IMR-90 (cell line): ENCODE measurements around the gene TMEM212. TPM values are rescaled to one million over a fixed set of nuclear protein-coding genes. Genes with fewer than 3 reads are reported as not detected.

Source experiments
- ATAC-seq: fragments of 200-7000 bp; cut with Tn5 transposase; 2 replicates; pipeline ENCODE4 v1.9.1; 2020; ENCODE audit warnings: low read depth, mild to moderate bottlenecking, moderate library complexity
- BruUV-seq: library from RNA; stranded (reverse); fragments of 400-500 nt; replicated peaks from 2 replicates; lab custom pipeline; 2021; lab: Mats Ljungman, UMichigan
- CTCF ChIA-PET: fragments of 300-600 bp; formaldehyde crosslinking; extraction: SDS; loops from one replicate; lab custom pipeline; 2021; ENCODE audit warnings: antibody characterized with exemption; lab: Yijun Ruan, JAX
- POLR2A ChIA-PET: fragments of 300-600 bp; sonication (Branson Sonifier 250); formaldehyde crosslinking; loops from one replicate; lab custom pipeline; 2022; ENCODE audit warnings: antibody characterized with exemption; ENCODE audit not compliant: unreplicated experiment; lab: Charles Lee
- DNase-seq: peaks from one replicate; pipeline ENCODE4 v3.0.0; 2013
- H2AFZ ChIP-seq: replicated peaks from 2 replicates; pipeline ENCODE3; 2013; ENCODE audit warnings: low read length, mild to moderate bottlenecking; ENCODE audit not compliant: poor library complexity
- H2AK5ac ChIP-seq: 2 replicates; pipeline ENCODE4 v1.6.1; 2013; ENCODE audit warnings: low read depth, low read length, inconsistent platforms
- H2AK9ac ChIP-seq: replicated peaks from 2 replicates; pipeline ENCODE3; 2013; ENCODE audit warnings: mild to moderate bottlenecking, low read depth, low read length, moderate library complexity; ENCODE audit not compliant: poor library complexity
- H2BK120ac ChIP-seq: 2 replicates; pipeline ENCODE4 v1.6.1; 2013; ENCODE audit warnings: low read depth, low read length, inconsistent platforms
- H2BK15ac ChIP-seq: 3 replicates; pipeline ENCODE4 v1.6.1; 2013; ENCODE audit warnings: low read depth, low read length, inconsistent platforms
- H2BK20ac ChIP-seq: 2 replicates; pipeline ENCODE4 v1.6.1; 2013; ENCODE audit warnings: low read depth, mild to moderate bottlenecking, inconsistent platforms, low read length, moderate library complexity
- H2BK5ac ChIP-seq: 2 replicates; pipeline ENCODE4 v1.6.1; 2013; ENCODE audit warnings: mild to moderate bottlenecking, low read depth, low read length, inconsistent platforms; ENCODE audit not compliant: poor library complexity, severe bottlenecking
- H3K14ac ChIP-seq: replicated peaks from 2 replicates; pipeline ENCODE4 v1.6.1; 2013; ENCODE audit warnings: low read depth, low read length, inconsistent platforms
- H3K18ac ChIP-seq: 2 replicates; pipeline ENCODE4 v1.6.1; 2013; ENCODE audit warnings: low read depth, low read length, control low read depth
- H3K23ac ChIP-seq: 2 replicates; pipeline ENCODE4 v1.6.1; 2013; ENCODE audit warnings: low read depth, low read length, inconsistent platforms
- H3K27ac ChIP-seq: 2 replicates; pipeline ENCODE4 v1.5.1; 2013; ENCODE audit warnings: mild to moderate bottlenecking, control low read depth, low read length; ENCODE audit not compliant: insufficient read depth
- H3K27me3 ChIP-seq: 2 replicates; pipeline ENCODE4 v1.6.1; 2013; ENCODE audit warnings: low read length; ENCODE audit not compliant: control insufficient read depth, insufficient read depth
- H3K36me3 ChIP-seq: 2 replicates; pipeline ENCODE4 v1.6.1; 2013; ENCODE audit warnings: low read length, mixed read lengths; ENCODE audit not compliant: control insufficient read depth, insufficient read depth
- H3K4ac ChIP-seq: 2 replicates; pipeline ENCODE4 v1.6.1; 2013; ENCODE audit warnings: low read depth, low read length, inconsistent platforms
- H3K4me1 ChIP-seq: 2 replicates; pipeline ENCODE4 v1.6.1; 2013; ENCODE audit warnings: low read length, mixed read lengths; ENCODE audit not compliant: control insufficient read depth, insufficient read depth
- H3K4me2 ChIP-seq: 2 replicates; pipeline ENCODE4 v1.6.1; 2013; ENCODE audit warnings: low read depth, mild to moderate bottlenecking, control low read depth, low read length, moderate library complexity
- H3K4me3 ChIP-seq: 2 replicates; pipeline ENCODE4 v1.5.1; 2013; ENCODE audit warnings: low read depth, mild to moderate bottlenecking, control low read depth, low read length, moderate library complexity; ENCODE audit not compliant: insufficient read depth
- H3K56ac ChIP-seq: 2 replicates; pipeline ENCODE4 v1.6.1; 2013; ENCODE audit warnings: low read length, inconsistent platforms; ENCODE audit not compliant: insufficient read depth; ENCODE audit errors: extremely low read depth
- H3K79me1 ChIP-seq, 2 experiments: 2 replicates each; pipeline ENCODE4 v1.6.1; 2013; ENCODE audit warnings: low read length in 2 of 2, inconsistent platforms in 1 of 2, low read depth in 1 of 2
- H3K9ac ChIP-seq: 2 replicates; pipeline ENCODE4 v1.6.1; 2013; ENCODE audit warnings: low read depth, low read length, control low read depth
- H3K9me1 ChIP-seq: 2 replicates; pipeline ENCODE4 v1.6.1; 2013; ENCODE audit warnings: low read length, inconsistent platforms; ENCODE audit not compliant: insufficient read depth
- H3K9me3 ChIP-seq: 2 replicates; pipeline ENCODE4 v1.6.1; 2013; ENCODE audit warnings: low read length; ENCODE audit not compliant: control insufficient read depth, insufficient read depth
- H4K20me1 ChIP-seq: 2 replicates; pipeline ENCODE4 v1.6.1; 2013; ENCODE audit warnings: low read length, inconsistent platforms; ENCODE audit not compliant: insufficient read depth
- H4K5ac ChIP-seq: 2 replicates; pipeline ENCODE4 v1.6.1; 2013; ENCODE audit warnings: mild to moderate bottlenecking, low read depth, low read length, control low read depth
- H4K8ac ChIP-seq, 2 experiments: 2 replicates each; pipeline ENCODE4 v1.6.1; 2013; ENCODE audit warnings: low read depth in 2 of 2, low read length in 2 of 2, control low read depth in 1 of 2, inconsistent platforms in 1 of 2
- H4K91ac ChIP-seq: 2 replicates; pipeline ENCODE4 v1.6.1; 2013; ENCODE audit warnings: low read depth, low read length, inconsistent platforms; ENCODE audit not compliant: insufficient read depth
- MAZ ChIP-seq: IDR thresholded peaks from 2 replicates; pipeline ENCODE4 v1.6.1; 2012; ENCODE audit warnings: low read depth, mild to moderate bottlenecking, low read length, improper control_type of control experiment, moderate library complexity, borderline replicate concordance
- SMC3 ChIP-seq: fragments of 150-350 bp; IDR thresholded peaks from 2 replicates; pipeline ENCODE4 v1.6.1; 2016; ENCODE audit warnings: low read depth, mild to moderate bottlenecking, antibody characterized with exemption, low read length, moderate library complexity
- WGBS, 2 experiments: methylation state at CpG; one replicate each; pipeline versions ENCODE4 v1.1.5 to v1.1.7; 2013; ENCODE audit warnings: missing lambda C conversion rate in 2 of 2; ENCODE audit not compliant: insufficient read length in 1 of 2; ENCODE audit errors: extremely low coverage in 2 of 2; 5-methylcytosine and 5-hydroxymethylcytosine counted together
- dilution Hi-C: fragments of 300-500 bp; cut with HindIII; formaldehyde crosslinking; loops from one replicate; pipeline ENCODE4 v1.14.3; 2018; ENCODE audit warnings: low sequenced_read_pairs; ENCODE audit not compliant: unreplicated experiment
- in situ Hi-C: fragments of 300-500 bp; cut with MboI; formaldehyde crosslinking; loops from 3 replicates; pipeline ENCODE4 v1.14.3; 2019; ENCODE audit warnings: low sequenced_read_pairs, inconsistent platforms, mixed read lengths
- intact Hi-C: fragments of 100-400 bp; cut with micrococcal nuclease; formaldehyde crosslinking; loops from 2 replicates; pipeline ENCODE4 v1.10.0; 2022
- polyA plus RNA-seq, 3 experiments: library from polyadenylated mRNA; depleted of rRNA; stranded (reverse); fragments of >200 nt; gene quantifications; 2 replicates each; pipeline ENCODE4 v1.2.3, GENCODE V29; 2012; ENCODE audit warnings: low replicate concordance in 1 of 3
- total RNA-seq: library from RNA; depleted of rRNA; stranded (reverse); fragments of >200 nt; gene quantifications from 2 replicates; pipeline ENCODE4 v1.2.3, GENCODE V29; 2012

TMEM212 gene
- total and polyA plus RNA-seq, 2 of the 4 experiments (the other 2 are of a cell fraction) = not detected

- Histone ChIP-seq H3K18ac (no peak overlapping the region), H3K4ac (no peak overlapping the region), H3K9me1 (peaks cover 4% of the 10 kb centered on the region), H3K4me3 (no peak overlapping the region), H4K20me1 (no peaks in the 10 kb centered on the region), H3K4me2 (no peak overlapping the region), H3K56ac (no peak overlapping the region), H3K36me3 (no peaks in the 10 kb centered on the region; the same call in 1 of the 2 replicates), H3K4me1 (peaks cover 14% of the 10 kb centered on the region), H2AK5ac (no peak overlapping the region), H4K8ac (no peak overlapping the region), H2BK5ac (no peak overlapping the region), H3K14ac (no peak overlapping the region), H3K79me1 (peaks cover 20 to 28% of the 10 kb centered on the region in 2 experiments), H3K27me3 (no peaks in the 10 kb centered on the region), H4K5ac (no peak overlapping the region), H3K9ac (no peak overlapping the region), H2AFZ (no peak overlapping the region), H3K9me3 (no peaks in the 10 kb centered on the region), H2BK20ac (no peak overlapping the region), H2AK9ac (no peak overlapping the region), H2BK120ac (no peak overlapping the region), H2BK15ac (no peak overlapping the region), H3K23ac (no peak overlapping the region), H3K27ac (no peak overlapping the region), H4K91ac (no peak overlapping the region)
- BruUV-seq = no TSS peak
- DNase-seq = no peak
- ChIA-PET CTCF (no interaction called here), POLR2A (no interaction called here)
- no CpG with 5 or more reads among the region's 3 CpGs for WGBS, 2 experiments
- in situ Hi-C loops (no loop called here), dilution Hi-C loops (no loop called here), intact Hi-C loops (no loop called here)
- no peak for ATAC-seq
- TF ChIP-seq MAZ (no peak), SMC3 (no peak)
These were observed 45.3 kb upstream of the TMEM212 start for GRCh38 chr3:171797873-171798272.
